Caki2 (cell line): ENCODE measurements around the gene CD247. TPM values are rescaled to one million over a fixed set of nuclear protein-coding genes. Genes with fewer than 3 reads are reported as not detected.

Source experiments
- DNase-seq: peaks from one replicate; pipeline ENCODE4 v3.0.0-alpha.2; 2015; ENCODE audit warnings: low read depth
- in situ Hi-C: cut with HindIII; loops from 2 replicates; pipeline ENCODE4 v1.10.0; 2016; ENCODE audit warnings: low sequenced_read_pairs, low pct_unique_long_range_greater_than_20kb, mixed read lengths
- total RNA-seq: library from RNA; depleted of rRNA; stranded (reverse); fragments of >200 nt; shearing (Covaris generic); gene quantifications from 2 replicates; pipeline ENCODE4 v1.2.3, GENCODE V29; 2014; ENCODE audit warnings: low replicate concordance

CD247 gene
- total RNA-seq, 1 experiment from 2014 or later = not detected

DNA sequence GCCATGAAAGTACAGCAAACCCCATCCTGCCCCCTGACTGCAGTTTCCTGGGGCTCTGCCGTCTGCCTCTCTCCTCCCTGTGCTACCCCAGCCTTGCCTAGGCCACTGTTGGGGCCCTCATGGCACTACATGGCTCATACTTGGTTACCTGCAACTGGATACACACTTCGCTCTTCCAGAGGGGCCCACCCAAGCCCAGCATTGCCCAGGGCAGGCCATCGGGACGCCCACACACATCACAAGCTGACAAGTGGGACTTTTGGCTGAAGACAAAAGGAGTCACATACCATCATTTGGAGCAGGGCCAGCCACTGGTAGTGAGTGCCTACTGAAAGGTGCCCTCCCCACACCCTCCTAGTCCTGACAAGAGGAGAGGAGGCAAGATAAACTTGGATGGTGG, 82.8 kb downstream of the CD247 start:
- DNase-seq = no peak
- in situ Hi-C loops = no loop called here

DNA sequence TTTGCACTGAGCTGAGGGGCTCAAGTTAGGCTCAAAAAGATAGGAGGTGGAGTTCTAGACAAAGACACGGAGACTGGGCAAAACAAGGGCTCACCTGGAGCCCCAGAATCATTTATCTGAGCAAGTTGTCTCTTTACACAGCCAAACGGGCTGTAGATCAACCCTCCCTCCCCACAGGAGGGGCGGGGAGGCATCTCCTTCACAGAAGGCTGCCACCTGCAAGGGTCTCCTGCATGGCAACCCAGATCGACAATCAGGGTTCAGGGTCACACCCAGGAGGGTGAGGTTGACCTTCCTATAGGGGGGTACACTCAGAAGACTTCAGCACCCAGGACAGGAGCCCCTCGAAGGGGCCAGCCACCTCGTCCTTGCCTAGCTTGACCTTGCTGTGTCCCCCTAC, 84.0 kb downstream of the CD247 start:
- in situ Hi-C loops = no loop called here
- no peak for DNase-seq

DNA sequence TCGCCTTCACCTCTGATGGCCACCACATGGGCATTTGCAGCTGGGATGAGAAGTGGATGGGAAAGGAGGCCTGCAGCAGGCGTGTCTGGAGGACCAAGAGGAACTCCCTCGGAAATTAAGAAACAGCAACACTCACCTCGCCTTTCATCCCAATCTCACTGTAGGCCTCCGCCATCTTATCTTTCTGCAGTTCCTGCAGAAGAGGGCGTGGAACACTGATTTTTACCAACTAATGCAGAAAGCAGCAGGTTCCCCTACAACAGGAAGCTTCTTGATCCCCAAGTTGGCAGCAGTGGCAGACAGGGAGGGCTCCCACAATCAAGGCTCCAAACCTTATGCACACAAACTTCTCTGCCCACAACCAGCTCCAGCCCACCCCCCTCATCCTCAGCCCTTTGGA, 84.4 kb downstream of the CD247 start:
- in situ Hi-C loops = no loop called here

DNA sequence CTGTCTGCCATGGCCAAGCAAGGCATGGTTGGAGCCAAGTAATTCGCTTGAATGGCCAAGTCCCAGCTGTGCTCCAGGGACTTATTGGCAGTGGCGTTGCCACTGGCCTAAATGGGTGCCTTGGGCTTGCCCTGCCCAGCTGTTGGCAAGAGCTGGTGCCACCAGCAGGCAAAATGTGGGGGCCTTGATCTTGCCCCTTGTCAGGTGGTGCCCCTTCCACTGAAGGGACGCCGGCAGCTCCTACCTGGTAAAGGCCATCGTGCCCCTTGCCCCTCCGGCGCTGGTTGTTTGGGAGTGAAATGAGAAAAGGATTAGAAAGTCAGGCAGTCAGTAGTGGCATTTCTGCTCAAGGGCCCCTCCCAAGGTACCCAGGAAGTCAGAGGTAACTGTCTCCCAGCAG, 85.5 kb downstream of the CD247 start:
- in situ Hi-C loops = no loop called here
- DNase-seq = no peak

More for the DNA sequence above, 84.4 kb downstream of the CD247 start:
- DNase-seq = no peak

DNA sequence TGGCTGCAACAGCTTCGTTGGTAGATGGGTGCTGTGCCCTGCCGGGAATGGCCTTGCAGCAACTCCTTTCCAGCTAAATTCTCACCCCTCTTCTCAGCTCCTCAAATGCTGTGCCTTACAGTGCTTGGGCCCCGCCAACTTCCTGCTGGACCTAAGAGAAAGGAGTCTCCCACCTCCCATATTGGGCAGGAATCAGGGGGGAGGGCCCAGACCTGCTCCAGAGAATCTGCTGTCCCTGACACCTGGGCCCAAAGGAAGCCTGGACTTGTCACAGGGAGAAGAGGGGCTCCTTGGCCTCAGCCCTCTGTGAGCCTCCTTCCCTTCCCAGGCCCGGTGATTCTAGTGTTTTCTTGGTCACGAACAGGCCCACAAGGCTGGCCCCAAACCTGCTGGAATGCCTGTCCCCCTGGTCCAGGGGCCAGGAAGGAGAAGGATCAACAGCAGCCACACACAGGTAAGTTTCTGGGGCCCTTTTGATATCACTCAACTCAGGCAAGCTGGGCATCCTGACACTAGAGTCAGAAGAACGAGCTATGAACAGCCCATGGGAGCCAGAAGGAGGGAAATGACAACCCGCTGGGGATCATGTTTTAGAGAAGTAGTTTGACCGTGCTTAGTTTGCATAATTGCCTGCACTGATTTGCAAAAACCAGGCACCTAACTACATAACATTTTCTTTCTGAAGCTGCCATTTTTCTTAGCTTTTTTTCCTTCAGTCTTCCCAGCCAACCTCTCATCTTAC, 86.2 kb downstream of the CD247 start:
- in situ Hi-C loops = no loop called here
- no peak for DNase-seq

DNA sequence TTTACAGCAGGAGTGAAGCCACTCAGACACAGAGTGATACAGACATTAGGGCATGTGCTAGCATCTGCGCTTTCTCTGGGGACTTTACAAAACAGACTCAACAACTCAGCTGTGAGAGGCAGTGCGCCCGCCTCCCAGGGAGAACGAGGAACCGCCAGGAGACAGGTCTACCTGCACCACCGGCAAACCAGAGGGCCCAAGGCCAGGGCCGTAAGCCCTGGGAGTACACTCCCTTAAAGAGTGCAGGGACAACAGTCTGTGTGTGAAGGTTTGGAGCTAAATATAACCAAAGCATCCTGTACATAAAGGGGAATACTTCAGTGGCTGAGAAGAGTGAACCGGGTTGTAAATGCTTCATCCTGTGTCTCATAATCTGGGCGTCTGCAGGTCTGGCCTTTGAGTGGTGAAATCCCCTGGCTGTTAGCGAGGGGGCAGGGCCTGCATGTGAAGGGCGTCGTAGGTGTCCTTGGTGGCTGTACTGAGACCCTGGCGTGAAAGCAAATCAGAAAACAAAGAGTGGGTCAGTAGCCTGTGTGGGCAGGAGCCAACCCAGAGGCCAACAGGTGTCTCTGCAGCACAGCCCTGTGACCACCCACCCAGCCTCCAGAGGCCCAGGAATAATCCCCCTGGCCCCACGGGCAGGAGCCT, 86.9 kb downstream of the CD247 start:
- in situ Hi-C loops = no loop called here
- no peak for DNase-seq

DNA sequence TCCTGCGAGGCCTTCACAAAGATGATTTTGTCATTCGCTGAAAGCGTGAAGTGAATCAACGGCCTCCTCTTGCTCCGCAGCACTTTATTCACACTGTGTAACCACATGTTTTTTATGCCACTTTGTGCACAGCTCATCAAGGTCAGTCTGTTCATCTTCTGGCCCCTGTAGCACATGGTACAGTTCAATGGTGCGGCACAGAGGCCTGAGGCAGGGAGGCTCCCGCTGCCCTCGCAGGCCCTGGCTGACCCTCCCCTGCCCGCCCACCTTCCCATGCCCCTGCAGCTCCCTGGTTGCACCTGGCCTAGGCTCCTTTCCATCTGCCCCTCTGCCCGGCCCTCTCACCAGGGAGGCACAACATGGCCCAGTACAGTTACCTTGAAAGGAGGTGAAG, 87.5 kb downstream of the CD247 start:
- no peak for DNase-seq
- in situ Hi-C loops = no loop called here

DNA sequence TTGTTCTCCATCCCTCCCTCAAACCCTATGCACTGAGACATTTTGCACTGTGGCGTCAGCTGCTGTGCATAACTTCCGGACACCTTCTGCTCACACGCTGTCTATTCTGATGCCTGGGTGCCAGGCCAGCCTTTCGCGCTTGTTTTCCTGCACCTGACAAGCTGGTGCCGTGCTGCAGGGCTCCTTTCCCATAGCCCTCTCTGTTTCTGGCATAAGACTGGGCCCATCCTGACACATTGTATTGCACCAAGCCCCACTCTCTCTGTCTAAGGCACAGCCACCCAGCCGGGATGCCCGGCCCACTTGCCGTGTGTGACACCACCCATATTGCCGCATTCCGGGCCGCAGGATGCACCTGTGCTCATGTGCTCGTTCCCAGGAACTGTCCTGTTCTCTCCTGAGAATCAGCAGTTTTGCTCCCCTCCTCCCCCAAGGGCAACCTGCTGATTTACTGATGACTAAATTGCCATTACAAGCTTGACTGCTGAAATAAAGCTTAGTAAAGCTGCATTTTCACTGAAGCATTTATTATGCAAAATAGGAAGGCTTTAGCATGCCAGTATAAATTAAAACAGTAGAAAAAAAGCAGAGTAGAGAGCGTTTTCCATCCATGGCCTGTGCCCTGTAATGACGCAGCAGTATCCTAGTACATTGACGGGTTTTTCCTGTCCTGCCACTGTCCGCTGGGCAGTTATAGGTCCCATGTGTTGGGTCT, 88.0 kb downstream of the CD247 start:
- in situ Hi-C loops = no loop called here
- no peak for DNase-seq

DNA sequence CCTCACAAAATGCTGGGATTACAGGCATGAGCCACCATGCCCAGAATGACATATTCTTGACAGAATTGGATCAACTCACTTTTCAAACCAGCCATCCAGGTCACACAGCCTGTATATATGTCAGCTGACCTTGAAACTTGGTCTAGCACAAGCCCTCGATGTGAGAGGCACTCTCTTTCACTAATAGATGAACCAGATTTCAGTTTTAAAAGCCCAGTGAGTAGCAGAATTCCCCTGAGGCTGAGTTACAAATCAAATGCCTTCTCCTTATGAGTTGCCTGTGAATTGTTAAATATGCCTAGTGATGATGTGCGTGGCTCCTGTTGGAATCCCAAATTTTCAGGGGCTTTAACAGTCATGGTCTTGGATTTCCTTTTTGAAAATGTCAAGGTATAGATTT, 88.7 kb downstream of the CD247 start:
- no peak for DNase-seq
- in situ Hi-C loops = no loop called here

DNA sequence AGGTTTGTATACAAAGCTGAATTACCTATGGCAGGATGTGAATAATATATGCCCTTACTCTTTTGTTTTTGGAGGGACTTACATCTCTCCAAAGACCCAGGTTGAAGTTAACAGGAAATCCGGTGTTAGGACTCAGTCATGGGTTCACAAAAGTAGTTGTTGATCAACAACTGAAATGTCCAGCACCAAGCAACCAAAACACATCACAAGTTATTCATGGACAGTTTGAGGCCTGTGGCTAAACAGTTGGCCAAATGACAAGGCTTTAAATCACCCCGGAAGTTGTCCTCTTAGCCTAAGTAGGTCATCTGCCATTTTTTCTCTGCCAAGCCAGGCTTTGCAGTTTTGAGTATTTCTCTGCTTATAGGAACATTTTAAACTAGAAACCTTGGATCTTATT, 89.9 kb downstream of the CD247 start:
- in situ Hi-C loops = no loop called here
- DNase-seq = no peak

DNA sequence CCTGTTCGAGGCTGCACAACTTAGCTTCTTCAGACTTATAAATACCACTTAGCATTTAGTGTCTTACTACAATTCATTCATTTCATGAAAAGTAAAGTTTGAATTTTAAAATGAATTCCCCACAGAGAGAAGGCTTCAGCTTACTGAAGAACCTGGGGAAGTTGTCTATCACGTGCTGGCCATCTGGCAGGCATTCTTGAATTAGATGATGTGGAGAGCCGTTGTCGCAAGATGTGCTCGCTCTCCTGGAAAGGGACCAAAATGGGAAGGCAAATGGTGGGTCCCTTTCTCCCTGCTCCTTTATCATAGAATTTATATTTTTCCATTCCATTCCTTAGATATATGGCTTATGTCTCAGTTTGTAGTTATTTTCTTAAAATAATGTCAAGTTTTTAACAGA, 90.5 kb downstream of the CD247 start:
- in situ Hi-C loops = no loop called here
- DNase-seq = no peak

DNA sequence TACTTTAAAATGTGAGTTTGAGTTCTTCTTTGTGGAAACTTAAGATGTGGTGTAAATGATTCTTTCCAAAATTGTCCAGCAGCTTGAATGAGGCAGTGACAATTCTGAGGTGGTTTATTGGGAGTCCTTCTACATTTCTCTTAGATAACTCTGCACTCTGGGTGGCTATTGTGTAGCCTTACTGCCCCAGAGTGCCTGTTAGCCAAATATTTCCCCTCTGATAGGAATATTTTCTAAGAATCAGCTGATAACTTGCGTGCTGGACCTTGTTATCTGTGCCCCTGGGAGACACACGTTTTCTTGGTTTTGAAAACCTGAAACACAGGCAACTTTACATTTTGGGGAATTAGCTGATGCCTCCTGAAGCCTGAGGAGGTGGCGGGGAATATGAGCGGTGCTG, 91.6 kb downstream of the CD247 start:
- DNase-seq = no peak
- in situ Hi-C loops = no loop called here

DNA sequence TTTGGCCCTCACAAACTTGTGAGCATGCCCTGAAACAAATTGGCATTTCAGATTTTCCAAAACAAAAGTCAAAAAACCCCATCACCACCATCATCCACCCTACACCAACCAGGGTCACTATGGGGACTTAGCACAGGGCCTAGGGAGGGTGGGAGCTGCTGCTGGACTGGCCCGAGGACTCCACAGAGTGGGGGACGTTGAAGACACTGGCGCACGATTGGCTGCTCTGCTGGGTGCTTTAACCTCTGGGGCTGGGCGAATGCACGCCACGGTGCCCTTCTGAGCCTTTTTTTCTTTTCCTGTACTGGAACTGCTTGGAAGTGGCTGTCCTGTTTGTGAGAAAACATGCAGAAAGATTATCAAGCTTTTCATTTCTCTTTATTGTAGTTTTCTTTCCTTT, 92.8 kb downstream of the CD247 start:
- in situ Hi-C loops = no loop called here
- DNase-seq = no peak

DNA sequence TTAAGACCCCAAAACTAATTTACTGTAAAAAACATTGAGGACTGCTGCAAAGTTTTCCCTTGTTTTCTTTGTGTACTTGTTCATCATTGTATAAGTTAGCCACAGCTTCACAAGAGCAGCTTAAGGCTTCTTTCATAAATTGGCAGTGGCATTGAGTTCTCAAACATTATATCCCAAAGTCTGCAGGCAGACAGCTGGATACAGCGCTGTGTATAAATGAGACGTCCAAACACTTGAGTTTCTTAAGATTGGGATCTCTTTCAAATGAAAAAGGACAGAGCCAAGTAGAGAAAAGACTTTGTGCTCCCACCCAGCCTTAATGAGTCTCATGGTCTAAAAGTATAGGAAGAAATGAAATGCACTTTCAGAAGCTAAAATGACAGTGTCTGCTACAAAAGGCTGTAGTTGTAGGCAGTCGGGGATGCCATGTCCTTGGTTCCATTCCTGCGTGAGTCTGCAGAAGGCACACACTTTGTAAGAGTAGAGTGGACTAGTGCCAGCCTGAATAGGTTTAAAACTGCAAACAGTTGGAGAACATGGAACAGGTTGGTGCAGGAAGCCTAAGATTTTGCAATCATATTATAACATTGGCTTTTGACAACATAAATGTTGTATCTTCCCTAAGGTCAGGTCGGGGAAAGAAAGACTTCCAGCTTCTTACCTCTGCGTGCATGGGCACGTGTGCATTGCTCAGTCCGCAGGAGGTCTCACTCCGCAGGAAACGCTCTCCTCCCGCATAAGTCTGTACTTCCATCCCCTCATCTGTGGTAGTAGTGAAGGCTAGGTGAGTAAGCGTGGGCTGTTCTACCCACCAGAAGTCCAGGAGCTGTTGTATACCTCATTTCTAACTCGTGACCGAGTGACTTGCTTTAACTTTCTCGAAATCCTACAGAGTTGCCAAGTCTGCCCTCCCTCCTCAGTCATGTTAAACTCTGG, 94.4 kb downstream of the CD247 start:
- DNase-seq = no peak
- in situ Hi-C loops = no loop called here

DNA sequence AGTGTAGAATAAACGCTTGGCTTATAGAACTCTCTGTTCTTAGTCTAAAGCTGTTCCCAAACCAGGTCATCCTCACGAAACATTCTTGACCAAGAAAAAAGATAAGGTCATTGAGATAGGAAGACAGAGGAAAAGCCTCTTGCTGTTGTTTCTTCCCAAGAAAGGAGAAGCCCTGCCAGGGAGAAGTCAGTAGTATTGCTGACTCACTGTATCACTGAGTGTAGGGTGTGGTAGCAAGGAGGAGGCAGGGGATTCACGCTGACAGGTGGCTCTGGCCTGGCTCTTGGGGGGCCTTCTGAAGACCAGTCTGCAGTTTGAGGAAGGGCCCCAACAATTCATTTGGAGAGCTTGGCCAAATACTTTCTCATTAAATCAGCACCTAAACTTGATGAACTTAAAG, 97.8 kb downstream of the CD247 start:
- in situ Hi-C loops = no loop called here
- peak; percentile 16 for DNase-seq

DNA sequence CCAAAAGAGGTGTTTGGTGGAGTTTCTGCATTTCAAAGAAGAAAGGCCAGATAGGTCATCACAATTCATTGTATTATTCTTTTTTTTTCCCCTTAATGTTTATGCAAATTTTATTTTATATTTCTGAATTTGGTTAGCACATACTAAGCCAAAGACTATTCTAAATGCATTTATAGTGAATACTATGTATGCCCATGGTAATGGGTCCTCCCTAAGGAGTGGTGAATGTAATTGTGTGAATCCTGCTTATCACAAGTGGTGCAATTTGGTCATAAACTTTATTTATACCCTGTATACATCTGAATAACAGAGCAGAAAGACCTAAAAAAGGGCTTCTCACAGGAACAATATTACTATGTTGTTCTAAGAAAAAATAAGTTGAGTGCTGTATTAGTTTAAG, 99.1 kb downstream of the CD247 start:
- in situ Hi-C loops = no loop called here
- no peak for DNase-seq

DNA sequence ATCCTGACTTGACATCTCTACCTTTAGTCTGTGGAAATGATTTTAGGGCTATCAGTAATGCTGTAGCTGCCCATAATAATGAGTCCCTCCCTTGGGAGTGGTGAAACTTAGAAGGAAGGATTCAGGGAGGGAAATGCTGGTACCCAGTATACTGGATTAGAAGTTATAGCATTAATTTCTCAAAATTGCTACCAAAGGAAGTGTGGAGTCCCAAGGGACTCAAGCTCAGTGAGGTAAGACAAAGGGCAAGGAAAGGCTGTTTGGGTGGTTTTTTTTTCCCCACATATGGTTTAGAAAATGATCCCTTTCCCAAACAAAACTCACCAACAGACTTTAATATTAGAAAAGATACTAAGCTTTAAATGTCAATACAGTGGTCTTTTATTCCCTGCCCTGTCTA, 99.9 kb downstream of the CD247 start:
- in situ Hi-C loops = no loop called here
- no peak for DNase-seq

DNA sequence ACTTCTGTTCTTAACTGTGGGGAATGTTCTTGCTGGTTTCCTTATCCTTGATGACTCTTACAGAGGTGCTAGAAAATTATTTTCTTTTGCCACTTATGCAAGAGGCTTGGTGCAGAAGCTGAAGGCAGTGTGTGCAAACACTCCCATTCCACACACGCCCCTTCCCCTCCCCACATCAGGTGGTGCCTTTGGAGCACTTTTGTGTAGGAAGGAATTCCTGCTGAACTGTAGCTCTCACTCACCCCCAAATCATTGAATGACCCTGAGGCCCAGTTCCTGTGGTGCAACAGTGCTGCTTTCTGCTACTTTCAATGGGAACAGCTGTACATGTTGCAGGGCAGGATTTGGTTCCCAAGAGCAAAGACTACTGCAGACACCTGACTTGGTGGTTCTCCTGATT, 101.8 kb downstream of the CD247 start:
- no peak for DNase-seq
- in situ Hi-C loops = no loop called here

DNA sequence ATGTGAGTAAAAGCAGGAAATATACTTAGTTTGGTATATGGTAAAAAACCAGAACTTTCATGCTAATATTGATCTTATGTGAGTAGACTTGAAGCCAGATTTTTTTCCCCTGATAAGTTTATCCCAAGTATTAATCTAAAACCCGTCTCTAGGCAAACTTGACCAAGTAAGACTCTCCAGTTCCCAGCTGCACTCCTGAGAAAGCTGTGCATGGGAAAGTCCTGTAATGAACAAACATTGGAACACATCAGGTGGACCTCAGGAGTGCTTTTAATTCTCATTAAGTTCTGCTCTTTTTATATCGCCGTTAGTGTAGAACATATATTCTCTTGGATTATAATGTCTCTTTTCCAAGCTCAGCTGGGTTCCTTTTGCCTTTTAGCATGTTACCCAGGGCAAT, 105.0 kb downstream of the CD247 start:
- in situ Hi-C loops = no loop called here
- DNase-seq = no peak
